H1 (cell line): ENCODE data around the gene MGAT4D. TPM values are rescaled to one million over a fixed set of nuclear protein-coding genes. Genes with fewer than 3 reads are reported as not detected.

ENCODE experiments used
- CTCF ChIA-PET: fragments of 300-600 bp; sonication (Branson Sonifier 250); formaldehyde crosslinking; loops from one replicate; lab custom pipeline; 2021; ENCODE audit not compliant: partially characterized antibody; lab: Charles Lee
- POLR2A ChIA-PET: fragments of 300-600 bp; sonication (Branson Sonifier 250); formaldehyde crosslinking; loops from one replicate; lab custom pipeline; 2021; ENCODE audit warnings: inconsistent platforms; ENCODE audit not compliant: partially characterized antibody; lab: Charles Lee
- DNase-seq, 2 experiments: peaks; one replicate each; pipeline versions ENCODE4 v3.0.0 to v3.0.0-alpha.2; 2010 to 2022; ENCODE audit warnings: low spot score in 2 of 2, low read depth in 1 of 2, mixed read lengths in 1 of 2
- FAIRE-seq: peaks from 2 replicates; lab custom pipeline; 2011; peaks lifted over from hg19 to GRCh38; lab: Jason Lieb, UNC
- H2AFZ ChIP-seq: 2 replicates; pipeline ENCODE4 v1.8.1; 2012; ENCODE audit warnings: low read length, inconsistent platforms
- H2AK5ac ChIP-seq: 2 replicates; pipeline ENCODE4 v1.6.1; 2013; ENCODE audit warnings: low read depth, low read length
- H2BK120ac ChIP-seq: replicated peaks from 2 replicates; pipeline ENCODE3; 2013; ENCODE audit warnings: low read depth, low read length, inconsistent platforms
- H2BK12ac ChIP-seq: 2 replicates; pipeline ENCODE4 v1.6.1; 2013; ENCODE audit warnings: low read depth, low read length
- H2BK15ac ChIP-seq: 2 replicates; pipeline ENCODE4 v1.6.1; 2013; ENCODE audit warnings: low read length
- H2BK20ac ChIP-seq: 2 replicates; pipeline ENCODE4 v1.6.1; 2013; ENCODE audit warnings: low read length
- H2BK5ac ChIP-seq: 2 replicates; pipeline ENCODE4 v1.6.1; 2013; ENCODE audit warnings: low read depth, low read length
- H3K14ac ChIP-seq: 2 replicates; pipeline ENCODE4 v1.6.1; 2013; ENCODE audit warnings: inconsistent platforms; ENCODE audit not compliant: insufficient read length
- H3K18ac ChIP-seq: 2 replicates; pipeline ENCODE4 v1.6.1; 2013; ENCODE audit warnings: low read length; ENCODE audit errors: extremely low read depth
- H3K23ac ChIP-seq: 2 replicates; pipeline ENCODE4 v1.6.1; 2013; ENCODE audit warnings: inconsistent platforms; ENCODE audit not compliant: insufficient read length
- H3K23me2 ChIP-seq: 2 replicates; pipeline ENCODE4 v1.6.1; 2013; ENCODE audit warnings: low read depth, low read length
- H3K27ac ChIP-seq: 2 replicates; pipeline ENCODE4 v1.6.1; 2011; ENCODE audit warnings: low read depth, low read length, inconsistent platforms
- H3K27me3 ChIP-seq, 4 experiments: replicated peaks in 1 of 4; 1 replicate in 1 of 4; 2 replicates in 3 of 4; pipeline versions ENCODE4 v1.6.1 to v1.8.1; 2011 to 2013; ENCODE audit warnings: low read length in 3 of 4, mild to moderate bottlenecking in 3 of 4, inconsistent platforms in 2 of 4, mixed read lengths in 2 of 4, moderate library complexity in 1 of 4; ENCODE audit not compliant: control insufficient read depth in 3 of 4, insufficient read depth in 3 of 4; ENCODE audit errors: extremely low read depth in 1 of 4
- H3K36me3 ChIP-seq, 4 experiments: 2 replicates each; pipeline versions ENCODE4 v1.6.1 to v1.8.1; 2011 to 2013; ENCODE audit warnings: mild to moderate bottlenecking in 4 of 4, low read length in 3 of 4, moderate library complexity in 2 of 4, control low read depth in 1 of 4, inconsistent platforms in 1 of 4; ENCODE audit not compliant: insufficient read depth in 4 of 4, control insufficient read depth in 2 of 4
- H3K4ac ChIP-seq: replicated peaks from 2 replicates; pipeline ENCODE3; 2013; ENCODE audit warnings: low read length, low read depth, mixed read lengths, inconsistent platforms; ENCODE audit not compliant: insufficient read length
- H3K4me1 ChIP-seq, 4 experiments: replicated peaks in 1 of 4; 1 replicate in 1 of 4; 2 replicates in 3 of 4; pipeline versions ENCODE4 v1.6.1 to v1.8.1; 2011 to 2013; ENCODE audit warnings: low read length in 3 of 4, inconsistent platforms in 2 of 4, mixed read lengths in 1 of 4; ENCODE audit not compliant: insufficient read depth in 4 of 4, control insufficient read depth in 3 of 4
- H3K4me2 ChIP-seq, 2 experiments: 2 replicates each; pipeline versions ENCODE4 v1.6.1 to v1.8.1; 2011 to 2013; ENCODE audit warnings: low read depth in 2 of 2, low read length in 2 of 2, control low read depth in 1 of 2, inconsistent platforms in 1 of 2, mild to moderate bottlenecking in 1 of 2; ENCODE audit not compliant: insufficient read depth in 1 of 2
- H3K4me3 ChIP-seq, 4 experiments: fragments of 200-600, 300-600 bp in 1 of 4; sonication (generic), shearing (Covaris generic), sonication (Bioruptor Twin) in 1 of 4; 2 replicates each; pipeline versions ENCODE4 v1.5.1 to v1.8.1; 2011 to 2016; ENCODE audit warnings: low read length in 4 of 4, low read depth in 3 of 4, control low read depth in 2 of 4, inconsistent platforms in 2 of 4, mild to moderate bottlenecking in 2 of 4, mixed read lengths in 1 of 4, moderate library complexity in 1 of 4; ENCODE audit not compliant: insufficient read depth in 2 of 4; ENCODE audit errors: extremely low read depth in 1 of 4
- H3K56ac ChIP-seq: replicated peaks from 2 replicates; pipeline ENCODE3; 2013; ENCODE audit warnings: low read depth, mild to moderate bottlenecking, mixed read lengths, low read length, inconsistent platforms; ENCODE audit not compliant: insufficient read length
- H3K79me1 ChIP-seq: 2 replicates; pipeline ENCODE4 v1.6.1; 2013; ENCODE audit warnings: low read depth, low read length, control low read depth
- H3K79me2 ChIP-seq, 2 experiments: 2 replicates each; pipeline versions ENCODE4 v1.6.1 to v1.8.1; 2012 to 2013; ENCODE audit warnings: low read length in 2 of 2, mild to moderate bottlenecking in 2 of 2, inconsistent platforms in 1 of 2; ENCODE audit not compliant: insufficient read depth in 2 of 2, control insufficient read depth in 1 of 2
- H3K9ac ChIP-seq, 4 experiments: replicated peaks in 1 of 4; 1 replicate in 1 of 4; 2 replicates in 3 of 4; pipeline versions ENCODE4 v1.6.1 to v1.8.1; 2011 to 2013; ENCODE audit warnings: low read depth in 3 of 4, low read length in 3 of 4, control low read depth in 2 of 4, mild to moderate bottlenecking in 2 of 4, moderate library complexity in 2 of 4, inconsistent platforms in 1 of 4; ENCODE audit errors: extremely low read depth in 1 of 4
- H3K9me3 ChIP-seq, 2 experiments: 2 replicates each; pipeline versions ENCODE4 v1.6.1 to v1.8.1; 2012 to 2013; ENCODE audit warnings: mild to moderate bottlenecking in 2 of 2, moderate library complexity in 2 of 2, control low read depth in 1 of 2, inconsistent platforms in 1 of 2, low read depth in 1 of 2, low read length in 1 of 2, mixed read lengths in 1 of 2; ENCODE audit not compliant: insufficient read depth in 2 of 2
- H4K20me1 ChIP-seq, 2 experiments: replicated peaks in 1 of 2; 2 replicates each; pipeline versions ENCODE3 to v1.8.1; 2011 to 2013; ENCODE audit warnings: inconsistent platforms in 2 of 2, low read length in 2 of 2, mild to moderate bottlenecking in 1 of 2; ENCODE audit not compliant: insufficient read depth in 2 of 2, control insufficient read depth in 1 of 2
- H4K5ac ChIP-seq: 2 replicates; pipeline ENCODE4 v1.6.1; 2013; ENCODE audit warnings: low read length, low read depth, mixed read lengths, inconsistent platforms; ENCODE audit not compliant: insufficient read length
- H4K8ac ChIP-seq: 2 replicates; pipeline ENCODE4 v1.8.0; 2013; ENCODE audit warnings: mild to moderate bottlenecking, moderate library complexity, low read length, inconsistent platforms; ENCODE audit not compliant: insufficient read depth; ENCODE audit errors: extremely low read depth
- H4K91ac ChIP-seq: replicated peaks from 2 replicates; pipeline ENCODE3; 2013; ENCODE audit warnings: low read length, mixed read lengths, inconsistent platforms; ENCODE audit not compliant: insufficient read length
- GTF2F1 ChIP-seq: IDR thresholded peaks from 2 replicates; pipeline ENCODE4 v1.6.1; 2012; ENCODE audit warnings: low read depth, low read length, improper control_type of control experiment, borderline replicate concordance
- NRF1 ChIP-seq: IDR thresholded peaks from 2 replicates; pipeline ENCODE4 v1.6.1; 2011; ENCODE audit warnings: mild to moderate bottlenecking, low read depth, low read length, improper control_type of control experiment
- WGBS, 2 experiments: shearing (Covaris generic) in 1 of 2; methylation state at CpG; one replicate each; pipeline versions ENCODE4 v1.1.6 to v1.1.7; 2013 to 2015; ENCODE audit warnings: low lambda C conversion rate in 2 of 2, mixed read lengths in 2 of 2, inconsistent platforms in 1 of 2, low coverage in 1 of 2, missing lambda C conversion rate in 1 of 2; ENCODE audit not compliant: insufficient replicate concordance in 2 of 2, insufficient coverage in 1 of 2, insufficient read length in 1 of 2; ENCODE audit errors: extremely low coverage in 1 of 2, missing lambda C conversion rate in 1 of 2; 5-methylcytosine and 5-hydroxymethylcytosine counted together
- polyA plus RNA-seq, 7 experiments: library from polyadenylated mRNA; depleted of rRNA in 3 of 7; stranded (reverse) in 5 of 7; unstranded in 2 of 7; fragments of >200 nt in 5 of 7; fragments of 200-250 nt in 2 of 7; gene quantifications; 1 replicate in 5 of 7; 2 replicates in 1 of 7; 4 replicates in 1 of 7; pipeline versions ENCODE4 v1.2.1 to v1.2.3, GENCODE V29; 2011 to 2013; ENCODE audit warnings: missing spikeins in 2 of 7, mixed read lengths in 2 of 7
- total RNA-seq: library from RNA; stranded (reverse); fragmentation: NEBNext Ultra II Directional; extraction: Animal tissue kit (Norgen Biotek cat#: 25700); gene quantifications from 2 replicates; pipeline ENCODE4 v1.2.1, GENCODE V29; 2021

MGAT4D gene
- total and polyA plus RNA-seq, 2 of the 8 experiments (the other 6 are each of a cell fraction or from before 2014, with no cell fraction given) = not detected

- H2BK12ac ChIP-seq = no peak overlapping the region
- DNase-seq (no peak), FAIRE-seq (no peak)
- no peak overlapping the region for H4K8ac ChIP-seq
- H2AK5ac ChIP-seq = no peak overlapping the region
- no peak overlapping the region for H3K27ac ChIP-seq
- no peak overlapping the region for H4K5ac ChIP-seq
- no peaks in the 10 kb centered on the region for H3K79me1 ChIP-seq
- no peaks in the 10 kb centered on the region for H3K79me2 ChIP-seq
- no peak overlapping the region for H4K91ac ChIP-seq
- no peak overlapping the region for H2BK15ac ChIP-seq
- no peak overlapping the region for H3K4me2 ChIP-seq
- no peak overlapping the region for H3K14ac ChIP-seq
- ChIA-PET CTCF (interaction anchor here (1.0 to 1.5 kb wide), 2 partner anchors 18 to 418 kb away, joined by 3 to 5 read pairs; no protein-coding TSS in a partner anchor), POLR2A (no interaction called here)
- H2BK5ac ChIP-seq = no peak overlapping the region
- H3K27me3 ChIP-seq = no peaks in the 10 kb centered on the region
- WGBS, 2 experiments = 75% methylated on average over 1 of the region's 1 CpG; no CpG with 5 or more reads in 1 of the 2 experiments
- no peak overlapping the region for H3K4me3 ChIP-seq
- no peak overlapping the region for H2AFZ ChIP-seq
- H3K23ac ChIP-seq = no peak overlapping the region
- H3K9ac ChIP-seq = no peak overlapping the region
- no peak overlapping the region for H3K4ac ChIP-seq
- TF ChIP-seq NRF1 (no peak), GTF2F1 (no peak)
- TF ChIP-seq, all 59 proteins: peak for 0
- no peak overlapping the region for H2BK120ac ChIP-seq
- H3K36me3 ChIP-seq = no peaks in the 10 kb centered on the region
- no peaks in the 10 kb centered on the region for H4K20me1 ChIP-seq
- H3K9me3 ChIP-seq = no peaks in the 10 kb centered on the region
- H3K18ac ChIP-seq = no peak overlapping the region
- H2BK20ac ChIP-seq = no peak overlapping the region
- H3K23me2 ChIP-seq = no peaks in the 10 kb centered on the region
- H3K56ac ChIP-seq = no peak overlapping the region
- peaks cover 0 to 3% (median under 1%) of the 10 kb centered on the region in 4 experiments; a peak in 2 of 7 replicates for H3K4me1 ChIP-seq
Measured at GRCh38 chr4:140466146-140466545, 31.9 kb downstream of the MGAT4D start.
